Measurements from ENCODE around the gene HYLS1.

Gene HYLS1

GRCh38 chr11:125892994-125893393, 5.5 kb downstream of the HYLS1 start:
- TF ChIP-seq GATA3 (IDR thresholded peaks at IDR 0.05; ENCODE audit: low read depth, low read length) (no peak), GATA2 (IDR thresholded peaks at IDR 0.05; ENCODE audit: low read depth, low read length) (no peak)

- TF ChIP-seq GATA2 (IDR thresholded peaks at IDR 0.05; ENCODE audit: low read depth, low read length): no peak
- no peak for TF ChIP-seq GATA3 (IDR thresholded peaks at IDR 0.05; ENCODE audit: low read depth, low read length)
Measured at GRCh38 chr11:125901872-125902271, 14.4 kb downstream of the HYLS1 start.

GRCh38 chr11:125902277-125902926, 14.9 kb downstream of the HYLS1 start:
- TF ChIP-seq GATA2 (IDR thresholded peaks at IDR 0.05; ENCODE audit: low read depth, low read length) (no peak), GATA3 (IDR thresholded peaks at IDR 0.05; ENCODE audit: low read depth, low read length) (no peak)

GRCh38 chr11:125902927-125903710, 15.7 kb downstream of the HYLS1 start, which contains the start of gene PUS3:
TSS of gene PUS3 (minus strand) at chr11:125903206. CDS start at chr11:125896284, 6,922 bp downstream.
- no peak for TF ChIP-seq GATA2 (IDR thresholded peaks at IDR 0.05; ENCODE audit: low read depth, low read length)
- no peak for TF ChIP-seq GATA3 (IDR thresholded peaks at IDR 0.05; ENCODE audit: low read depth, low read length)

GRCh38 chr11:125903711-125904659, 16.5 kb downstream of the HYLS1 start, which contains the start of gene DDX25:
TSS of gene DDX25 (plus strand) at chr11:125904508. CDS start at chr11:125904518, 10 bp downstream.
- TF ChIP-seq GATA3 (IDR thresholded peaks at IDR 0.05; ENCODE audit: low read depth, low read length): no peak
- TF ChIP-seq GATA2 (IDR thresholded peaks at IDR 0.05; ENCODE audit: low read depth, low read length): no peak

GRCh38 chr11:125904678-125905077, 17.2 kb downstream of the HYLS1 start:
- no peak for TF ChIP-seq GATA2 (IDR thresholded peaks at IDR 0.05; ENCODE audit: low read depth, low read length)
- no peak for TF ChIP-seq GATA3 (IDR thresholded peaks at IDR 0.05; ENCODE audit: low read depth, low read length)

GRCh38 chr11:125910226-125910849, 22.9 kb downstream of the HYLS1 start:
- TF ChIP-seq GATA3 (IDR thresholded peaks at IDR 0.05; ENCODE audit: low read depth, low read length): no peak
- no peak for TF ChIP-seq GATA2 (IDR thresholded peaks at IDR 0.05; ENCODE audit: low read depth, low read length)

- TF ChIP-seq GATA2 (IDR thresholded peaks at IDR 0.05; ENCODE audit: low read depth, low read length) (no peak), GATA3 (IDR thresholded peaks at IDR 0.05; ENCODE audit: low read depth, low read length) (no peak)
Measured at GRCh38 chr11:125916683-125917347, 29.3 kb downstream of the HYLS1 start.

- TF ChIP-seq GATA3 (IDR thresholded peaks at IDR 0.05; ENCODE audit: low read depth, low read length): no peak
- TF ChIP-seq GATA2 (IDR thresholded peaks at IDR 0.05; ENCODE audit: low read depth, low read length): no peak
Measured at GRCh38 chr11:125918140-125918840, 30.8 kb downstream of the HYLS1 start.

GRCh38 chr11:125921042-125921441, 33.6 kb downstream of the HYLS1 start:
- no peak for TF ChIP-seq GATA3 (IDR thresholded peaks at IDR 0.05; ENCODE audit: low read depth, low read length)
- no peak for TF ChIP-seq GATA2 (IDR thresholded peaks at IDR 0.05; ENCODE audit: low read depth, low read length)

GRCh38 chr11:125922156-125922555, 34.7 kb downstream of the HYLS1 start:
- TF ChIP-seq GATA3 (IDR thresholded peaks at IDR 0.05; ENCODE audit: low read depth, low read length) (no peak), GATA2 (IDR thresholded peaks at IDR 0.05; ENCODE audit: low read depth, low read length) (no peak)

GRCh38 chr11:125923012-125923579, 35.6 kb downstream of the HYLS1 start:
- peak; percentile 57 for TF ChIP-seq GATA2 (IDR thresholded peaks at IDR 0.05; ENCODE audit: low read depth, low read length)
- no peak for TF ChIP-seq GATA3 (IDR thresholded peaks at IDR 0.05; ENCODE audit: low read depth, low read length)
